GM21737 (cell line): ENCODE measurements around the gene KRTAP29-1.

ENCODE experiments used
- ATAC-seq: cut with Tn5 transposase; IDR thresholded peaks from one replicate; pipeline ENCODE4 v1.9.1; 2021; ENCODE audit warnings: mild to moderate bottlenecking, moderate library complexity; ENCODE audit not compliant: unreplicated experiment

The KRTAP29-1 gene

GRCh38 chr17:41329279-41329948 is 26.8 kb upstream of the KRTAP29-1 start:
- ATAC-seq = no peak

- ATAC-seq = no peak
Measured at GRCh38 chr17:41328207-41328606, 25.6 kb upstream of the KRTAP29-1 start.

GRCh38 chr17:41327411-41328120 is 24.9 kb upstream of the KRTAP29-1 start:
- no peak for ATAC-seq

GRCh38 chr17:41326173-41327145 is 23.8 kb upstream of the KRTAP29-1 start:
- ATAC-seq = no peak

- no peak for ATAC-seq
Measured at GRCh38 chr17:41325611-41326010, 23.0 kb upstream of the KRTAP29-1 start.

GRCh38 chr17:41325126-41325525 is 22.5 kb upstream of the KRTAP29-1 start:
- no peak for ATAC-seq

GRCh38 chr17:41324180-41325075 is 21.8 kb upstream of the KRTAP29-1 start:
- ATAC-seq = no peak

GRCh38 chr17:41322903-41323895 is 20.5 kb upstream of the KRTAP29-1 start:
- no peak for ATAC-seq

- ATAC-seq = no peak
Measured at GRCh38 chr17:41322094-41322902, 19.6 kb upstream of the KRTAP29-1 start.

- no peak for ATAC-seq
Measured at GRCh38 chr17:41318231-41318630, 15.6 kb upstream of the KRTAP29-1 start.

GRCh38 chr17:41315814-41316445 is 13.3 kb upstream of the KRTAP29-1 start:
- ATAC-seq = no peak

- no peak for ATAC-seq
Measured at GRCh38 chr17:41315204-41315794, 12.6 kb upstream of the KRTAP29-1 start, which contains the start of gene KRTAP17-1. Gene KRTAP17-1 (minus strand): TSS chr17:41315710. CDS start chr17:41315650, 60 bp downstream.

GRCh38 chr17:41311111-41311510 is 8.5 kb upstream of the KRTAP29-1 start:
- no peak for ATAC-seq

- no peak for ATAC-seq
Measured at GRCh38 chr17:41308918-41309359, 6.3 kb upstream of the KRTAP29-1 start, which contains the start of gene KRTAP16-1. Gene KRTAP16-1 (minus strand): TSS chr17:41309309. CDS start chr17:41309253, 56 bp downstream.

- no peak for ATAC-seq
Measured at GRCh38 chr17:41308251-41308917, 5.7 kb upstream of the KRTAP29-1 start.

GRCh38 chr17:41307647-41308046 is 5.0 kb upstream of the KRTAP29-1 start:
- no peak for ATAC-seq

GRCh38 chr17:41304091-41304490 is 1.4 kb upstream of the KRTAP29-1 start:
- ATAC-seq = no peak
